GM10266 (cell line): ENCODE measurements around the gene HIVEP2.

Experiments used
- DNase-seq: peaks from one replicate; pipeline ENCODE4 v3.0.0; 2012; ENCODE audit errors: extremely low spot score
- CTCF ChIP-seq: IDR thresholded peaks from 2 replicates; pipeline ENCODE4 v1.5.1; 2012; ENCODE audit warnings: mild to moderate bottlenecking, low read depth; ENCODE audit not compliant: control insufficient read depth, insufficient read depth; ENCODE audit errors: missing control alignments

HIVEP2 gene

GRCh38 chr6:142867355-142867801, 77.6 kb downstream of the HIVEP2 start:
- no peak for DNase-seq
- no peak for TF ChIP-seq CTCF

- TF ChIP-seq CTCF: no peak
- DNase-seq: no peak
These were observed 81.0 kb downstream of the HIVEP2 start for GRCh38 chr6:142863981-142864380.

GRCh38 chr6:142861711-142862110, 83.3 kb downstream of the HIVEP2 start:
- DNase-seq: no peak
- TF ChIP-seq CTCF: no peak

GRCh38 chr6:142860498-142860897, 84.5 kb downstream of the HIVEP2 start:
- no peak for TF ChIP-seq CTCF
- no peak for DNase-seq

- TF ChIP-seq CTCF: no peak
- no peak for DNase-seq
These were observed 87.0 kb downstream of the HIVEP2 start for GRCh38 chr6:142857796-142858555.

- no peak for TF ChIP-seq CTCF
- DNase-seq: no peak
These were observed 87.7 kb downstream of the HIVEP2 start for GRCh38 chr6:142857233-142857761.

- no peak for TF ChIP-seq CTCF
- peak; percentile 45 for DNase-seq
These were observed 88.2 kb downstream of the HIVEP2 start for GRCh38 chr6:142856624-142857232.
